ENCODE results near the gene UGT1A6. TPM values are rescaled to one million over a fixed set of nuclear protein-coding genes. Genes with fewer than 3 reads are reported as not detected.

Gene UGT1A6
- total RNA-seq, 4 donors from 2014 or later, result 0.27 to 20.1 (median 0.58) TPM; not detected in 1

GRCh38 chr2:233821709-233822100, 129.0 kb downstream of the UGT1A6 start:
- H3K27me3 ChIP-seq, result peaks cover 6% of the 10 kb centered on the region
- ATAC-seq, result no peak
- H3K36me3 ChIP-seq, result no peaks in the 10 kb centered on the region
- no peak overlapping the region for H3K27ac ChIP-seq
- TF ChIP-seq POLR2AphosphoS5 (IDR thresholded peaks at IDR 0.05) (no peak), POLR2A (IDR thresholded peaks at IDR 0.05) (no peak), EP300 (IDR thresholded peaks at IDR 0.05) (no peak), CTCF (IDR thresholded peaks at IDR 0.05) (no peak)
- H3K4me3 ChIP-seq, result no peak overlapping the region
- 93% methylated on average over 3 of the region's 8 CpGs; no CpG with 5 or more reads in 1 of the 2 donors for WGBS, 2 donors (ENCODE audit: low coverage in 1 of 2)
- H3K4me1 ChIP-seq, result no peaks in the 10 kb centered on the region
- peaks cover 0 to 7% (median 0%) of the 10 kb centered on the region in 3 donors for H3K9me3 ChIP-seq

GRCh38 chr2:233822101-233822771, 129.5 kb downstream of the UGT1A6 start:
- no peak overlapping the region for H3K4me3 ChIP-seq
- TF ChIP-seq CTCF (IDR thresholded peaks at IDR 0.05) (no peak), POLR2A (IDR thresholded peaks at IDR 0.05) (no peak), EP300 (IDR thresholded peaks at IDR 0.05) (no peak), POLR2AphosphoS5 (IDR thresholded peaks at IDR 0.05) (no peak)
- no peak overlapping the region for H3K27ac ChIP-seq
- H3K4me1 ChIP-seq, result no peaks in the 10 kb centered on the region
- whole genome bisulfite sequencing, 2 donors (ENCODE audit: low coverage in 1 of 2), result no CpG with 5 or more reads among the region's 21 CpGs
- no peaks in the 10 kb centered on the region for H3K36me3 ChIP-seq
- H3K27me3 ChIP-seq, result peaks cover 6% of the 10 kb centered on the region
- H3K9me3 ChIP-seq, result peaks cover 0 to 6% (median 0%) of the 10 kb centered on the region in 3 donors
- no peak for ATAC-seq

Other genes starting within 250 kb of the UGT1A6 start
- gene USP40, start 126.1 kb upstream of the UGT1A6 start, total RNA-seq, result 10 to 100 TPM; 13.5 to 52.6 (median 18.2) TPM
- not detected for gene UGT1A8, start 75.3 kb upstream of the UGT1A6 start, total RNA-seq
- 1 to 10 TPM in 1 of 4 donors, under 1 TPM in 1, not detected in 2; 0.16 to 1.0 TPM for gene UGT1A10, start 56.4 kb upstream of the UGT1A6 start, total RNA-seq
- gene UGT1A9, start 21.0 kb upstream of the UGT1A6 start, total RNA-seq, result not detected
- gene UGT1A7, start 11.0 kb upstream of the UGT1A6 start, total RNA-seq, result 1 to 10 TPM in 1 of 4 donors, not detected in 3; 4.6 TPM
- gene UGT1A5, start 20.0 kb downstream of the UGT1A6 start, total RNA-seq, result not detected
- under 1 TPM in 1 of 4 donors, not detected in 3; 0.13 TPM for gene UGT1A4, start 25.8 kb downstream of the UGT1A6 start, total RNA-seq
- gene UGT1A3, start 36.2 kb downstream of the UGT1A6 start, total RNA-seq, result not detected
- gene UGT1A1, start 67.4 kb downstream of the UGT1A6 start, total RNA-seq, result under 1 TPM in 1 of 4 donors, not detected in 3; 0.94 TPM
- gene MROH2A, start 85.4 kb downstream of the UGT1A6 start, total RNA-seq, result not detected
- 1 to 10 TPM in 2 of 4 donors, under 1 TPM in 1, not detected in 1; 0.15 to 3.1 (median 2.5) TPM for gene HJURP, start 161.6 kb downstream of the UGT1A6 start, total RNA-seq
- not detected for gene TRPM8, start 224.5 kb downstream of the UGT1A6 start, total RNA-seq